Astrocyte (in vitro differentiated cells and primary cell): ENCODE results near the gene KLHL42.

Experiments used
- CTCF ChIP-seq: IDR thresholded peaks from 2 replicates; pipeline ENCODE4 v1.5.1; 2011; ENCODE audit warnings: low read depth, mild to moderate bottlenecking, inconsistent platforms, low read length, moderate library complexity; ENCODE audit not compliant: insufficient read depth
- EZH2 ChIP-seq: IDR thresholded peaks from 2 replicates; pipeline ENCODE4 v1.6.1; 2012; ENCODE audit warnings: mild to moderate bottlenecking, low read length, inconsistent platforms; ENCODE audit not compliant: insufficient read depth

GRCh38 chr12:27826076-27826475 lies 46.0 kb downstream of the KLHL42 start:
- no peak for TF ChIP-seq CTCF
- no peak for TF ChIP-seq EZH2
